Jurkat, Clone E6-1 (cell line): ENCODE measurements around the gene RNLS.
"Not testable (repeated sequence)": the region's sequence is repeated elsewhere in the genome, so short reads cannot be mapped to it uniquely, and the experiment has no call there.

Source experiments
- DNase-seq: peaks from one replicate; pipeline ENCODE4 v3.0.0-alpha.2; 2011; ENCODE audit warnings: low read depth, low spot score
- H3K4me3 ChIP-seq: 2 replicates; pipeline ENCODE4 v1.5.1; 2011; ENCODE audit warnings: mild to moderate bottlenecking, low read length, control low read depth, moderate library complexity

RNLS gene

DNA sequence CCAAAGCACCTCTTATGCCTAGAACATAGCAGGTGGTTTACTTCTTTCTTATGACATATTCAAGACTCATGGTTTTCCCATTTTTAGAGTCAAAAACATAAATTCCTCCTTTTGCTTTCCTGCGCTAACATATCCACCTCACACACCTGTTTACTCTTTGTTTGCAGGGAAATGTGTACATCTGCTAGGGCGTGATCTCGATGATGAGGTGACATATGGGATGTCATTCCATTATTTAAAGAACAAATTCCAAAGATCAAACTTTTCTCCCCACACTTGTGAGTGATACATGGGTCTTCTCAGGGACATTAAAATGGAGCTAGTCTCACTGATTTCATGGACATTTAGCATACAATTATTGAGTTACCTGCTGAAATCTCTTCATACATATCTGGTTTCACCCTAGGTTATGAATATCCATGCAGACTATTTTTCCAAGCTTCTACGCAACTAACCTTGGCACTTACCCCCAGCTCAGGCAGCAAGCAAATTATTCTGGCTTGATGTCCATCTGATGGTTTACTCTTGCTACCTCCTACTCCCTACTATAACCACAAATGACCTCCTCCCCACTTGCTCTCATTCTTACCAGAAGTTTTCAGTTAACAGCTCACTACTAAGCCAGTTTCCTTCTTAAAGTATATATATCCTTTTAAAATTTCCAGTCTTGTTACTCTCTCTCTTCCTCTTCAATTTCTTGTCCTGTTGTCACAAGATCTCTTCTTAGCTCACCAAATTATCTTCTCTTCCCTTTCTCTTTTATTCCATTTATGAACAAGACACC is 208.5 kb downstream of the RNLS start:
- DNase-seq, result no peak
- no peak overlapping the region for H3K4me3 ChIP-seq

DNA sequence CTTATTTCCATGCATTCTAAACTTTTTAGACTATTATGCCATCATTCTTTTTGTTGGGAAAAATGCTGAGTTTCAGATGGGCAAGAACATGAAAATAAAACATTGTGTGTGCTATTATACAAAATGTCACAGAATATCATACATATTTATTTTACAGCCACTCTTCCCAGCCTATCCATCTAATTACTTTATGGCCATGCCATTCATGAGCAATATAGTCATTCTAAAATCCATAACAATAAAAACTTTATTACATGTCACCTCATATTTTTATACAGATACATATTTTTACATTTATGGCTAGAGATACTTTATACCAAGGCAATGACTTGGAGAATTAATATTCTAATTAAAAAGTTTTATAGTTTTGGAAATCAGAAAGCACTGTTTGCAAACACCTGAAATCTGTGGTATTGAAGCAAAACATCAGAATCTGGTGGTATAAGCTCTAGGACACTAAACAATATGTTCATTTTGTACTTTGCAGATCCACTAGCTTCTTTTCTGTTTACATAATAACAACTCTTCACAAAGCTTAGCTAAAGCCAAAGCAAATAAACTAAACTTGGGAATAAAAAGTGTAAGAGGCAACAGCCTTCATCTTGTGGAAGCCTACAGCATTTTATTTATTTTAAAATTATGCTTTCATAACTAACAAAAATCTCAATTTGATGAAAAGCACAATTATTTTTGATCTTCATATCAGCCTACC is 210.1 kb downstream of the RNLS start:
- no peak for DNase-seq
- H3K4me3 ChIP-seq, result no peak overlapping the region

- no peak for DNase-seq
- no peak overlapping the region for H3K4me3 ChIP-seq
Observed at GRCh38 chr10:88372051-88372715, 210.9 kb downstream of the RNLS start.

DNA sequence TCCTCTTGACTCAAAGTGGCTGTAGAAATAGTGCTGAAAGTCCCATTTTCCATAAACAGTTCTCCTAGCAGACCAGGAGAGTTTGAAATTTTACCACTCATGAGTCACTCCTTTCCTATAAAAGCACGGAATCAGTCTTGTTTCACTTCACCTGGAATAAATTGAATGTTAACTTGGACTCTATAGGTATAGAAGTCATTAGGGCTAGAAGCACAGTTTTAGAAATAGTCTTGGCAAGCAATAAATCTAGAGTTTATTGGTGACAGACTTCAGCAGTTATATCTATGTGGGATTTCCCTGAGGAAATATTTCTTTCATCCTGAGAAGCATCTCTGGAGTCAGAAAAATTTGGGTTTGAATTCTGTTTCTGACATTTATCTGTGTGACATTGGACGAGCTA is 212.4 kb downstream of the RNLS start:
- no peak for DNase-seq
- no peak overlapping the region for H3K4me3 ChIP-seq

GRCh38 chr10:88366772-88367171 is 216.3 kb downstream of the RNLS start:
- DNase-seq, result no peak
- H3K4me3 ChIP-seq, result no peak overlapping the region

DNA sequence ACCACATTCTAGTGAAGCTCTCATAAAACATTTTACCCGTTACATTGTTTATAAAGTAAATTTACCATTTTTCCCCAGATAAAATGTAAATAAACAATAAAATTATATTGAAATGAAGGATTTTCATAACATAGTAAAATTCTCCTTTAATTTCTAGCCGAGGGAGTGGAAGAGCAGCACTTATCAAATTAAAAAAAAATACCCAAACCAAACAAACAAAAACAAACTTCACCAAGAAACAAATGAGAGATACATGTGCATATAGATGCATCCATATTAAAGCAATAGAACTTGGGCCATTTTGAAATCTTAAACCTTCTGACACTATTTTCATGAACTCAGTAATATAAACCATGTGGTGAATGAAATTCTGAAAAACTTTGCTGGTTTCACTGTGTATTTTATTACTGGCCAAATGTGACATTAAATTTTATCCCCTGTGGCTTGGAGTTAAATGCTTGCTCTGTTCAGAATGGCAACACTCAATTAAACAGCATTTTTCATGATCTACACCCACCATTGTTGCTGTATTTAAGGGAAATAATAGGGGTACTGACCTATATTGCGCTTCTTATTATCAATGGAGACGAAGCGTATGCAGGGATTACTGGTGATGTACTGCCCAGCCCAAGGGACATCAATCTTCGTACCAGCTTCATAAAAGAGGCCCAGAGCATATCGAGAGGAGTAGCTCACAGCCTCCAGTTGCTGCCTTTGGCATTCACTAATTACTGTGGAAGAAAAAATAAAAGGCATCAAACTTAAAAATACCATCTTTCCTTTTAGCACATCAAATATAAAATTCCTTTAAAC is 220.9 kb downstream of the RNLS start:
- no peak overlapping the region for H3K4me3 ChIP-seq
- no peak for DNase-seq

- no peak overlapping the region for H3K4me3 ChIP-seq
- DNase-seq, result no peak
Observed at GRCh38 chr10:88361494-88361893, 221.6 kb downstream of the RNLS start.

- H3K4me3 ChIP-seq, DNase-seq: not testable (repeated sequence)
Observed at GRCh38 chr10:88355750-88356149, 227.4 kb downstream of the RNLS start.

DNA sequence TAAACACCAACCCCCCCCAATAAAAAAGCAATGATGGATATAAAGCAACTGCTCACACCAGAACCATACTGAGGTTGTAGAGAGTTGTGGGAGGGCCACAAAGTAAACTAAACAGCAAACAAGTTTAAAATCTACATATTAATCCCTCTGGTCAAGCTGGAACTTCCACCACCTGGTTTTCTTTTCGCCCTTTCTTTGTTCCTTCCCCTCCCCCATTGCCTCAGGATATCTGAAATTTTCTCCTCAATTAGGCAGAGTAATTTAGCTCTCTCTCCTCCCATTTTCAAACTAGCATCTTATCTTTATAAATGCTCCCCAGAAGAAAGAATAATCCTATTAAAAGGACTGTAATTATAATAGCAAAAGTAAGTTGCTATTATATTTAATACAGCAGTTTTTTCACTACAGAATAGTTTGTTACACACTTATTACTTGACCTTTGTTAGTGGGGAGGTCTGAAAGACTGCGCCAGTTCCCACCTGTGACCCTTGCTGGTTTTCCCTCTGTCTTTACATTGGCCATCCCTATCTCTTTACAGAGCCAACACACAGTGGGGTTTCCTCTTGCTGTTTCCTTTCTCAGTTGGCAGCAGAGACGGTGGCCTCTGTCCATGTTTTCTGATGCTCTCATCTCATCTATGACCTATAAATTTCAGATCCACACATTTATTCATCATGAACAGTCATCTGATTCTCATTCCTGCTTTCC is 235.4 kb downstream of the RNLS start:
- DNase-seq, result no peak
- H3K4me3 ChIP-seq, result no peak overlapping the region

GRCh38 chr10:88347022-88347421 is 236.1 kb downstream of the RNLS start:
- no peak for DNase-seq
- H3K4me3 ChIP-seq, result no peak overlapping the region

- no peak for DNase-seq
- H3K4me3 ChIP-seq, result no peak overlapping the region
Observed at GRCh38 chr10:88346144-88346977, 236.8 kb downstream of the RNLS start.

- DNase-seq, result no peak
Observed at GRCh38 chr10:88343761-88344484, 239.2 kb downstream of the RNLS start.

DNA sequence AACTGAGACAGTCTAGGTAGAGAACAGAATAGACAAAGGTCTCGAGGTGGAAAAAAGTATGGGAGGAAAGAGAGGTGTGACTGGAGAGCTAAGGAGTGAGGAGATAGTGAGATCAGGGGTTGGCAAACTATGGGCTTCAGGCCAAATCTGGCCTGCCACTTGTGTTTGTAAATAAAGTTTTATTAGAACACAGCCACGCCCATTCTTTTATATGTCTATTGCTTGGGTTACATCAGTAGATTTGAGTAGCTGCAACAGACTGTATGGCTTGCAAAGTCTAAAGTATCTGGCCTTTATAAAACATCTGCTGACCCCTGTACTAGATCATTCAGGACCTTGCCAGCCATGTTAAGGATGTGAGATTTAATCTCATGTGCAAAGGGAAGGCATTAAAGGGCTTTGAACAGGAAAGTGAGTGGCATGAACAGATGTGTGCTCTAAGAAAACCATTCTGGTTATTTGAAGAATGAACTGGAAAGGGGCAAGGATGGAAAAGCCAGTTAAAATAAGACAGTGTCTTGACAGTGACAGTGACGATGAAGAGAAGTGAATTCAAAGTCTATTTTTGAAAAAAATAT is 240.3 kb downstream of the RNLS start:
- no peak for DNase-seq
- H3K4me3 ChIP-seq, result no peak overlapping the region

More at GRCh38 chr10:88343761-88344484, 239.2 kb downstream of the RNLS start:
- no peak overlapping the region for H3K4me3 ChIP-seq

DNA sequence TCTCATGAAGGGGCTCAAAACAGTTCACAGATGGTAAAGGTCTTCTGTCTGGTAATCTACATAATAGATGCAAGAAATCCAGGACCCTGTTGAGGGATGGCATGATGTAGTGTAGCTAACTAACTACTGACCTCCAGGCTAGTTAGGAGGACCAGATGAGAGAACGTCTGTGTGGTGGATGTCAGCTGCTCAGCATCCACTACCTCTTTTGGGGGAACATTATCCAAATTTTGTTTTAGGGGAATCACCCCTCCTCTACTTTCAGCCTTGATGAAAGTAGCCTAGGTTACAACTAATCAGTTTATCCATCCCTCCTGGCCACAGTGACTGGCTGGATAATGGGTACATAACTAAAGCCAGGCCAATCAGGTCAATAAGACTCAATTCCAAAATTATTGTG is 246.0 kb downstream of the RNLS start:
- no peak for DNase-seq

GRCh38 chr10:88336334-88336733 is 246.8 kb downstream of the RNLS start:
- no peak for DNase-seq
- H3K4me3 ChIP-seq, result no peak overlapping the region

More for the DNA sequence above, 246.0 kb downstream of the RNLS start:
- H3K4me3 ChIP-seq, result no peak overlapping the region

DNA sequence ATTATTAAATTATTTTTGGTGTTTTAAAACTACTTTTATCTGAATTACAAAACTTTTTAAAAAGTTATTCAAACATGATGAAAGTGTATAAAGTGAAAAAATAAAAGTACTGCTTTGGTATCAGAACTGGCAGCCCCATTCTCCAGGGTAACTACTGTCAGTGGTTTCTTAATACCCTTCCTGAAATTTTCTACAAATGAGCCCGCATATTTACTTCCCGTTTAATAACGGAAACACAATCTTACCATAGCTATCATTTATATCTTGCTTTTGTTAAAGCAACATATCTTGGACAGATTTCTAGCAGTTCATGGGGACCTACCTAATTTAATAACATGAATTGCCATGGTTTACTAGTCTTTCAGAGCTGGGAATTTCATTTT is 249.9 kb downstream of the RNLS start:
- H3K4me3 ChIP-seq, result no peak overlapping the region
- DNase-seq, result no peak
